GM19438 (cell line): ENCODE measurements around the gene C7.
"Not testable (repeated sequence)": the region's sequence is repeated elsewhere in the genome, so short reads cannot be mapped to it uniquely, and the experiment has no call there.

Experiments used
- ATAC-seq: cut with Tn5 transposase; IDR thresholded peaks from one replicate; pipeline ENCODE4 v1.9.1; 2021; ENCODE audit warnings: low read depth; ENCODE audit not compliant: unreplicated experiment

Gene C7

GRCh38 chr5:40909264-40909663 lies at the start of gene C7:
Gene C7, plus strand, starts transcription at chr5:40909497. Its CDS starts 114 bp downstream, at chr5:40909611.
- ATAC-seq: no peak

DNA sequence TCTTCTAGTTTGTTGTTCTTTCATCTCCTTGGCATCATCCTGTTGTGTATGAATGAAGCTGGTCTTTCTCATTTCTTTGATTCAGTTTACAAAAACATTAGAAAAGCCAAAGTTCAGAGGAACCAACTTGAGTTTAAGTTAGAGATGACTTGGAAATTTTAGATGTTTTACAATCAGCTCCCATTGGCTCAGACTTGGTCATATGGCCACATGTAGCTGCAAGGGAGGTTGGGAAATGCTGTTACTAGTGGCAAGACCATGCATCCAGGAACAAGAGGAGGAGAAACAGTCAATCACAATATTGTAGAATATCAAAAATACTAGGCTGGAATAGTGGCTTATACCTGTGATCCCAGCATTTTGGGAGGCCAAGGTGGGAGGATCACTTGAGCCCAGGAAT lies 48.6 kb upstream of the C7 start:
- ATAC-seq: no peak

DNA sequence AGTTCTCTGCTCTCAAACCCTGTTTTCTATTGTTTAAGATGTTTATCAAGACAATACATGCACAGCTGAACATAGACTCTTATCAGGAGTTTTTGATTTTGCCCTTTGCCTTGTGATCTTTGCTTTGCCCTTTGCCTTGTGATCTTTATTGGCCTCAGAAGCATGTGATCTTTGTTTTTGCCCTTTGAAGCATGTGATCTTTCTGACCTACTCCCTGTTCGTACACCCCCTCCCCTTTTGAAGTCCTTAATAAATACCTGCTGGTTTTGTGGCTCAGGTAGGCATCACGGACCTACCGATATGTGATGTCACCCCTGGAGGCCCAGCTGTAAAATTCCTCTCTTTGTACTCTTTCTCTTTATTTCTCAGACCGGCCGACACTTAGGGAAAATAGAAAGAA lies 44.3 kb upstream of the C7 start:
- ATAC-seq: not testable (repeated sequence)

DNA sequence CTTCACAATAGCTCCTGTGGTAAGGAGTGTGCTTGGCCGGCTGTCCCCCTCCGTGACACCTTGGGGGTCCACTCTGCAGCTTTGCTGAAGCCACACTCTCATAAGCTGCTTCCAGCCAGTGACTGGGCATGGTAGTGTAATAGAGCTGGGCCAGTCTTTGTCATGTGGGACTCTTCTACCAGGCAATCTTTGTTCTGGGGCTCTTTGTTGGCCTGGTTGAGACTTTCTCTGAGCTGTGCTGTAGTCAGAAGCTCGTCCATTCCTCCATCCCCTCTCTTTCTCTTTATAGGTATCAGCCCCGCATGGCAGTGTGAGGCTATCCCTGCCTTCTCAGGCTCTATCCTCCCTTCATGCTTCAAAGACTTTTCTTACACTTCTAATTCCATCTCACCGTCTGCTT lies 42.5 kb upstream of the C7 start:
- ATAC-seq: no peak

GRCh38 chr5:40869384-40869783 lies 39.9 kb upstream of the C7 start:
- no peak for ATAC-seq

- ATAC-seq: no peak
These were observed 38.1 kb upstream of the C7 start for GRCh38 chr5:40871177-40871576.

GRCh38 chr5:40872253-40872652 lies 37.0 kb upstream of the C7 start:
- not testable (repeated sequence) for ATAC-seq

- no peak for ATAC-seq
These were observed 35.9 kb upstream of the C7 start for GRCh38 chr5:40873286-40873880.

GRCh38 chr5:40875958-40876357 lies 33.3 kb upstream of the C7 start:
- no peak for ATAC-seq

DNA sequence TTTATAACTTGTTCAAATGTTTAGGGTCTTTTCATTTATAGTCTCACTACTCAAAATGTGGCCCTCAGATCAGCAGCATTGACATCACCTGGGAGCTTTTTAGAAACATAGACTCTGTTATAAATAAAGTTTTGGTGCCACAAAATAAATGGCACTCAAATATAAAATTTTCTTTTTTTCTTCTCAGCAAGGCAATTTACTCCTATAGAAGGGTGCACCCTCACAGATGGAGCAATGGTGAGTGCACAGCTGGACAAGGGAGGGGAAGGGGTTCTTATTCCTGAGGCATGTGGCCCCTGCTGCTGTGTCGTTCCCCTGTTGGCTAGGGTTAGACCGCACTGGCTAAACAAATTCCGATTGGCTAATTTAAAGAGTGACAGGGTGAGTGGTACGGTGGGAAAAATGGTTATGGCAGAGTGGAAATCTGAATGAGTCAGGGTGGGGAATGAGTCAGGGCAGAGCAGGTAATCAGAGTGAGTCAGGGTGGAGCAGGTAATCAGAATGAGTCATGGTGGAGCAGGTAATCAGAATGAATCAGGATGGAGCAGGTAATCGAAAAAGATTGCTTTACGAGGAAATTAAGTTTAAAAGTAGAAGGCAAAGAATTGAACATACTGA lies 31.8 kb upstream of the C7 start:
- ATAC-seq: no peak

DNA sequence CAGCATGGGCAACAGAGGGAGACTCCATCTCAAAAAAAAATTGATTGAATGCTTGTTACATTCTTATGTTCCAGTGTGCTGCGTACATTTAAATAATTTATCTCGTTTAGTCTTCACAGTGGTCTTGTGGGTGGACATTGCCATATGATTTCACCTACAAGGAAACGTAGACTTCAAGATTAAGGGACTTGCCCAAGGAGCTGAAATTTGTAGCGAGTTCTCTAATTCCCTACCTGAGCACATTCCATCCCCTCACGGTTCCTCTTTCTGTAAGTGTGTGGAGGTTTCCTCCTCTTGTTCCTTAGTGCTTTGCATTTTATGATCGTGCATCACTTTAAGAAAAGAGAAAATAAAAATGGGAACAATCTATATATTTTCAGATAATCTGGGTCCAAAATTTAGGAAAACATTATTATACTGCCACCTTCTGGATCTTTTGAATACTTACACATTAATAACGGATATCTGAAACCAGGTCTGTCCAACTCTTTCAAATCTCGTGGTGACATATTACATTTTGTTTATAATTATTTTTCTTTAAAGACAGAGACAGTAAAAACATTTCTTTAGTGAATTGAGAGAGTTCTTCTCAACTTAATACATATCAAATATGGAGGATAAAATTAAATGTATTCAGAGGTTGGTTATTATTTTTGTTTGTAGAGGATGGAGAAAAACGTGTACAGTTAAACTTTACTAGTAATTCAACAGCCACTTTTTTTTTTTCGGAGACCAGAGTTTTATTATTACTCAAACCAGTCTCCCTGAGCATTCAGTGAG lies 29.9 kb upstream of the C7 start:
- no peak for ATAC-seq

- ATAC-seq: no peak
These were observed 27.0 kb upstream of the C7 start for GRCh38 chr5:40882291-40882690.

GRCh38 chr5:40883051-40883450 lies 26.2 kb upstream of the C7 start:
- not testable (repeated sequence) for ATAC-seq

GRCh38 chr5:40895440-40896425 lies 13.6 kb upstream of the C7 start:
- not testable (repeated sequence) for ATAC-seq

- peak; percentile 85 for ATAC-seq
These were observed 4.9 kb upstream of the C7 start for GRCh38 chr5:40904205-40904993.

DNA sequence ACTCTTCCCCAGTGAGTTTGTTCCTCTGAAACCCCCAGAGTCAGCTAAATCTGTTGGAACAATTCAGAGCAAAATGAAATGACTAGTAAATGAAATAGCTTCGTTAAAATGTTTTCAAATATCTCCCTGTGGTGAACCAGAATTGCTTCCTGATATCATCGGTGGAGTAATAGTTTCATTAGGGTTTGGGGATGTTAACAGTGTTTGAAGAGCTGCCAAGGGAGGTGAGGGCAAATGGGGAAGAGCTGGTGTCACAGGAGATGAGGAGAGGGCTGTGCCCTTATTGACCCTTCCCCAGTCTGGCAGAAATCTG lies 4.3 kb upstream of the C7 start:
- peak; percentile 28 for ATAC-seq

- ATAC-seq: no peak
These were observed 2.9 kb upstream of the C7 start for GRCh38 chr5:40906351-40906751.

DNA sequence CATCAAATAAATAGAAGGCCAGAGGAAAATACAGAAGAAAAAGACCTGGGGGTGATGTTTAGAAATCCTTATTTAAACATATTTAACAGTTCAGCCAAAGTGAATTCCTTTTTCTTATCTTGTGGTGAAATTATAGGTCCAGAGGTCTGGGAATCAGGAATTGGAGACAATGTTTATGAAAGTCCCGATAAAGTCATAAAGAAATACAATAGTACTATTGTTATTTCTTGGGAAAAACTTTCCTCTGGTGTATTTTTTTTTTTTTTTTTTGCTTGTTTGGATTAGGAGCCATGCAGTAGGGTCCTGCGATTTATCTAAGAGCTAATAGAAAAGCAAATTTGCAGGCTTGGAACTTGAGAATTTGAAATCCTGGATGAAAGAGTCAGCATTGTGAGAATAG lies 426 bp downstream of the C7 start:
- ATAC-seq: no peak

DNA sequence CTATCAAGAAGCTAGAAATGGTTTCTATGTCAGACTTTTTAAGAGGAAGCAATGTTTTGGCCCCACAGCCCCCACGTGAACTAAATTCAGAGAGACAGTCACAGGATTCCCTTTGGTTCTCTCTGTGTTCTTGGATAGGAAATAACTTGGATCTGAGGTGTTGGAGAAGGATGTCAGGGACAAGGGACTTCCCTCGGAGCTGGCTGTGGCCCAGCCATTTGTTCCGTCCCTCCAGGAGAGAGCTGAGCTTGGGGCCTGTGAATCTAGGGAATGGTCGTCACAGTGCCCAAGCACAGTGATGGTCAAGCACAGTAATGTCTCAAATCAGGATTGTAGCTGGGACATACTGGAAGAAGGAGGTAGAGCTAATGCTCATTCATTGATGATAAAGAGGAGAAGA lies 2.0 kb downstream of the C7 start:
- ATAC-seq: no peak

GRCh38 chr5:40914835-40915234 lies 5.5 kb downstream of the C7 start:
- no peak for ATAC-seq
